ENCODE results near the gene GRK2.
A peak's percentile ranks its signal among the peaks of the same experiment; 100 is the strongest.

Gene GRK2

DNA sequence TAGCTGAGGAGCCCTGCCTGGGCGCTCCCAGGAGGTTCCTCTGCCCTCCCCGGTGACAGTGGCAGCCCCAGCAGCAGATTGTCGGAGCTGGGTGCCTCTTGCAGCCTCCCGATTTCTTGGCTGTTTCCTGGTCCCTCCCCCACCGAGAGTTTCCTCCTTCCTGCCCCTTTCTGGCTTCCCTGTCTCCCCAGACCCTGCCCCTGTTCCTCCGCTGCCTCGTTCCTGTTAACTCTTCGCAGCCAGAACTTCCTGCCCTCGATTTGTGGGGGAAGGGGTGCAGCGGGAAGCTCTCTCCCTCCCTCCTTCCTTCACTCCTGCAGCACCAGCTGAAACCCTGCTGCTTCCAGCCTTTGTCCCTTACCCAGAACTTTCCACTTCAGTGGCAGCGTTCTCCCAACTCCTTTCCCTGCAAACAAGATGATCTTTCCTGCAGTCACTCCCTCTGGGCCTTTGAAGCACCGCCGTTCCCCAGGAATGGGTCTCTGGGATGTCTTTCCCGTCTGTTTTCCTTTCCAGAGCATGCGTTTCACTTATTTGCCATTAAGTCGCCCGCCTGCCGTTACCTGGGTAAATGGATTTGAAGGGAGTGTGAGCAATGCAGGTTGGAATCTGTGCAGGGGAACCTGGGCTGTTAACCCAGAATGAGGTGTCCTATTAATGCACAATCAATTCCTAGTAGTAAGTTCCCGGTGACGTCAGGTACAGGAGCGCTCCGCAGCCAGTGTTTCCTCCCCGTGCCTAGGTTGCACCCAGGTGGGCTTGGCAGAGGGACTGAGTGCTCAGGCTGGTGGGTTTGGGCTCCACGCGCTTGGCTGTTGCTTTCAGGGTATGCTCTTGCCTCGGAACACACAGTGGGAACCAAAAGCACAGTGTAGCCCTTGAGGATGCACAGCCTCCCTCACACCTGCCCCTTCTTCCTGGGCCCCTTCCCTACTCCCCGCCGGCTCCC lies 4.3 kb downstream of the GRK2 start:
- no peak for DNase-seq (ENCODE audit: low read depth, low spot score)

DNA sequence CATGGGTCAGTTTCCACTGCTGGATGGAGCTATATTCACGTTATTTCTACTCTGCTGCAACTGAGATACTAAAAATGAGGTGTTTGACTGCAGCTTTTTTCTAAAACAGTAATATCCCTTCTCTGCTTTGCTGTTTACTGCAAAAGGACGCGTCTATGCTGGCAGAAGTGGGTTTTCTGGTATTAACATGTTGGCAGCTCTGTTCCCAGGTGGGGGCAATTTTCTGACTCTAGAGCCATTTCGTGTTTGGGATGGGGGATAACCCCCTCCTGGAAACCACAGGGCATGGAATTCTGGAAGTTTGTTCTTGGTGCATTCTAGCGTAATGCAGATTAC lies 4.9 kb downstream of the GRK2 start:
- no peak for DNase-seq (ENCODE audit: low read depth, low spot score)

DNA sequence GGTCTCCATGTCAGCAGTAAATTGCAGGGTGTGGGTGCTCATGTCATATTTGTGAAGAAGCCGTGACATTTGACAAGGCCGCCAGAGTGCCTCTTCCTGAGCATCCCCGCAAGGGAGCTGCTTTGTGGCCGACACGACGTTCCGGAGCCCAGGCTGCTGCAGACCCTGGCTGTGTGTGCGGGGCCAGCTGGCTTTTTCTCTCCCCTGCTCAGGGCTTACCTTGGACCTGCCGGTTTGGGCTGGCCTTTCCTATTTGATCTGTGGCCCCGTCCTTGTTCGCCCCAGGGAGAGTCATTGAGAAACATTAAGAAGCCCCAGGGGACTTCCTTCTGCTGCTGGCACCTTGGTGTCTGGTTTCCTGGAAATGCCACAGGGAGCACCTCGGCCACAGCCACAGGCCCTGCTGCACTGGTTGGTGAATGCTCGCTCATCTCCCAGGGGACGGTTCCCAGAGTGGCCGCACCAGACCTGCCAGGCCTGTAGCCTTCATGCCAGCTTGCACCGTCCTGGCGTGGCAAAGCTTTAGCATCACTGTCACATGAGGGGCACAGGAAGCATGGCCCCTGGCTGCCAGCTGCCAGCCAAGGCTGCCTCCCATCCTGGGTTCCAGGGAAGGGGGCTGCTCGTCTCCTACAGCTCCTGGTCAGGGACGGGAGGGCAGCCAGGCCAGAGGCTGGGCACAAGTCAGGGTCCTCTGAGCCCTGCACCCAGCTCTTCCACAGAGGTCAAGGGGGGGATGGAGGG lies 5.4 kb downstream of the GRK2 start:
- DNase-seq (ENCODE audit: low read depth, low spot score), result no peak

DNA sequence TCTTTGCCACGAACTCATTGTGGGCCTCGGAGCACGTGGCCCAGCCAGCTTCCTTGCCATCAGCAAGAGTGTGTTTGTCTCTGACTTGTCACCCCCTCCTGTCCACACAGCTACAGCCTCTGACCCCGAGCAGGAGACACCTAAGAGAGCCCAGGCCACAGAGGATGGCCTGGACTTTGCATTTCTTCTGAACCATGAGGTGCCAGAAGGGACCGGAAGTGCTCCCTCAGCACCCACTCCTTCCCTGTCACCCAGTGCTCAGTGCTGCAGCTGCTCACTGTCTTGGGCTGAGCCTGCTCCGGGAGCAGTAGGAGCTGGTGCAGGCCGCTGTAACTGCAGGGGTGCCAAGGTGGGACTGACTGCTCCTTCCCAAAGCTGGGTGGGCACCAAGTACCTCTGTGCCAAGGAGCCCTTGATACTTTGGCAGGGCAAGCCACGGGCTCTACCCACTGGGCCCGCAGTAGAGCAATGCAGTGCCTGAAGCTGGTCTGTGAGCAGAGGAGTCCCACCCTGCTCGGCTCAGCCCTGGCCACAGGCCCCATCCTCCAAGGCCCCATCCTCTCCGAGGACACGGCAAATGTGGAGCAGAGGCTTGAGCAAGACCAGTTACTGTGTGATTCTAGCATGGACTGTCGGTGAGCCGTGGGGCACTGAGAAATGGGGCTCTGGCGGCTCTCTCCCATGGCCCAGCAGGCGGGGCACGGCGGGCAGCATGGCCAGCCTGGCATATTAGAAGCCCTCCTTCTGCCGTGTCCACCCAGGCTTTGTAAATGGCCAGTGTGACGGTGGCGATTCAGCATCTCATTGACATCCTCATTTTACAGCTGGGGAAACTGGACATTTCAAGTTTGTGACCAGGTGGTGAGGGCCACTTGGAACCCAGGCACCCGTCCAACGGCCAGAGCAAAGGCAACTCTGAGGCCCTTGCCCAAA lies 6.3 kb downstream of the GRK2 start:
- DNase-seq (ENCODE audit: low read depth, low spot score), result no peak

DNA sequence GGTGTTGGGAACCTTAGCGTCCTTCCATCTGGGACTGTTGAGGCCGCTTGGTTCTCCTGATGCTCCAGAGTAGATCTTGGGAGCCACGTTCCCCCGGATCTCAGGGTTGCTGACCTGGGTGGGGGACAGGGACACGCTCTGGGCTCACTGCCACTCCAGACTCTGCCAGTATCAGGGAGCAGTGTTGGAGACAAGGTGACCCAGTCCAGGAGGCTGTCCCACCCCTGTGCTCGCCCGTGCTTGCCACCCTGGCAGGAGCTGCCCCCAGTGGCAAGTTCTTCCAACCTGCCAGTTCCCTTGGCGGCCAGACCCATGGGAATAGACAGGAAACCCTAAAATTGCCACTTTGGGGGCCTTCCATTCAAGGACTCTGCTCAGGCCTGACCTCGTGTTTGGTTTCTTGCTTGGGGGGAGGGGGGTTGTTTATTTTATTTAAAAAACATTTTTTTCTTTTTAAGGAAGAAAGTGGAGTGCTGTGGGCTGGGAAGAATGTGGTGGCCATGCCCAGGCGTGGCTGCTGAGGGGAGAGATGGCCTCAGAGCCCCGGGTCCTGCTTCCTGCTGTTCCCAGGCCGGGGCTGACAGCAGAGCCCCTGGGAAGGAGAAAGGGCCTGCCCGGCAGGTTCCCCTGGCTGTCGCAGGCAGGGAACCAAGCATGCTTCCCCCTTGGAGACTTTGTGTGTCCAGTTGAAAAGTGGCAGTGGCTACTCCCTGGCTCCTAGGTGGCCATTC lies 7.2 kb downstream of the GRK2 start:
- no peak for DNase-seq (ENCODE audit: low read depth, low spot score)

DNA sequence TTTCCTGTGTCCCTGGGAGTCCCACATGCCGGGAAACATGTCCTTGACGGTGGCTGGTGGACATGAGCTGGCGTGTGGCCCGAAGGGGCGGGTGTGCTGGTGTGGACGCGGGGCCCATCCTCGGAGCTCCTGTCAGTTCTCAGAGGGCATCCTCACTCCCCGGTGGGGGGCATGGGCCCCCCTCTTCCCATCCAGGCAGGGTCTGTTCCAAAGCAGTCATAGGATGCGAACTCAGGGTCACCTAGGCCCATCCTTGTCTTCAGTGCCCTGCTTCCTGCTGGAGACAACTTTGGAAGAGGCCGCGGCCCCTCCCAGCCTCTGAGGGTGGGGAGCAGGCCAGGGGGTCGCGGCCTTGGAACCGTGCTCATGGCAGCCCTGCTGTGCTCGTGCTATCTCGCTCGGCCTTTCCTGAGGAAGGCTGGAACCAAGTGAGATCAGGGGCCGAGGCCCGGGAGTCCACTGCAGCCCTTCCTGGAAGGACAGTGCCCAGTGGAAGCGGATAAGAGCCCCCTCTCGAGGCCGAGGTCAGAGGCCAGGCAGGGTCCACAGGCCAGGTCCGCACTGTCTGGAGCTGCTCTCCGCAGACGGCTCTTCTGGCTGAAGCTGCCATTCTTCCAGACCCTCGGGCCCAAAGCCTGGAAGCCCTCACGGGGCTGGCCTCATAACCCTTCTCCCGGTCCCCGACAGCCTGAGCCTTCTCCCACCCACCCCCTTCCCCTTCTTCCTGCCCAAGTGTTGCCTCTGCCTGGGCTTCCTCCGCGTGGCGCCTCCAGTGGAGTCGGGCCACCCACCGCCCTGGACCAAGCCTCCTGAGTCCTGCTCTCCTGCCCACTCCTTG lies 8.7 kb downstream of the GRK2 start:
- no peak for DNase-seq (ENCODE audit: low read depth, low spot score)

DNA sequence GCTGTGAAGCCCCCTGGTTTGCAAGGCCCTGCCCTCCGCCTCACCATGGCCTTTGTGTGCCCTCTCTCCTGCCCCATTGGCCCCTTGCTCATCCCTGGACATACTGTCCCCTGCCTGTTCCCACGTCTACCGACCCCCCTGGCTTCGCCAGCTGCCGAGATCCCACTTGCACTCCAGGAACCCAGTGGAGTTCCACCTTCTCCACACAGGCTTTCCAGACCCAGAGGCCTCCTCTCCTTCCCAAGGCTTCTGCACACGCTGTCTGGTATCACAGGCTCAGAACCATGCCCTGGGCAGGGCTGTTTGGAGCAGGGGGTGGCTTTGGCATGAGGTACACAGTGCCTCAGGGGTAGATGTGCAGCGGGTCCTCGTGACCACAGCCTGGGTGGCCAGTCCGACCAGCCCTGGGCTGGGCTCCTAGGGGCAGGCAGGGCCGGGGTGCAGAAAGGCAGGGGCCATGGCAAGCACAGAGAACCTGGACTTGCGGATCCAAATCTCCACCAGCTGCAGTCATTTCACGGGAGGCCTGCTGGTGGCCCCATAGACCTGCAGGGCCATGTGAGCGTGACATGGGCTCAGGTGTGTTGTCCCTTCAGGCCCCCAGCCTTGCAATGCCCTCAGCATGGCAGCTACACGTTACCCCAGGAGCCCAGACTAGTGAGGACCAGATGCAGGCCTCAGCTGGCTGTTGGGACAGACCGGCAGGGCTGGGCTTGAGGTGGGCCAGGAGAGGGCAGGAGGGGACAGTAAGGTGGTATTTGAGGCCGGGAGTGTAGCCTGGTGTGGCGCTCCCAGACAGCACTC lies 9.5 kb downstream of the GRK2 start:
- DNase-seq (ENCODE audit: low read depth, low spot score), result no peak

DNA sequence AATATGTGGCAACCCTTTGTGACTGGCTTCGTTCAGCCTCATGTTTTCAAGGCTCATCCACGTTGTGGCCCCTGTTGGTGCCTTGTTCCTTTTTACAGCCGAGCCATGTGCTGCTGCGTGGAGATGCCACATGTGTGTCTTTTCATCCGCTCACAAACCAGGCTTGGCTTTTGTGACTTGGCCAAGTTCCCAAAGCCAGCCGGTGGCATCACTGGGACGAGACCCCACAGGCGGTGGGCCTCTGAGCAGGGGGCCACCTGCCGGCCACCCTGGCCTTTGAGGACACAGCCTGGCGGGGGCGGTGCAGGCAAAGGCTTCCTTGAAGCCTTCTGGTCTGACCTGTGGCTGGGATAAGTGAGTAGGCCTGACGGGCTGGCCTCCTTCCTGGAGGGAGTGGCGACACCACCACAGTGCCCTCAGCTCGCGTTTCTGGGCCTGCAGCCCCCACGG lies 10.5 kb downstream of the GRK2 start:
- DNase-seq (ENCODE audit: low read depth, low spot score), result no peak

DNA sequence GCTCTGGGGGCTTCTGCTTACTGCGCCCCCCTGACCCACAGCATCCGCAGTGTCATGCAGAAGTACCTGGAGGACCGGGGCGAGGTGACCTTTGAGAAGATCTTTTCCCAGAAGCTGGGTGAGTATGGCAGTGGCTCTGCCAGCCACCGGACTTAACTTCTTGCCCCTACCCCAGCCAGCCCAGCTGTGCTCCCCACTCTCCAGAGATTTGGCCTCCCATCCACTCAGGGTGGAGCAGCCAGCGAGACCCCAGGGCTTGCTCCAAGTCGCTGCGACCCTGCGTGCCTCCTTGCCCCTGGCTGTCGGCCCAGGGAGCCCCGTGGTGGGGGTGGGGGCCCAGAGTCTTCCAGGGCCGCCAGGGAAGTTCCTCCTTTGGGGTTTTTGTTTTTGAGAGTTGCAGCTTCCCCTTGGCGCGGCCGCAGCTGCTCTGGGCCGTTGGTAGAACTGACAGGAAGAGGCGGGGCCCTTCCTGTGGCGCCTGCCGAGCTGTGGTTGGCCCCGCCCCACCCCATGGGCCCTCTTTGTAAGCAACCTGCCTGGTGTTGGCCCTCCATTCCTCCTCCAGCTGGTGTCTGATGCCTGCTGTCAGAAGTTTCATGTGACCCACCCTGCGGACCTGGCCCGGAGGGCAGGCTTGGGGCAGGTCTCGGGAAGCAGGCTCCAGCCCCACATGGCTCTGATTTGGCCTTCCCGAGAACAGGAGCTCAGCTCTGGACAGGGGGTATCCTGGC lies 11.1 kb downstream of the GRK2 start:
- DNase-seq (ENCODE audit: low read depth, low spot score), result peak; percentile 69

DNA sequence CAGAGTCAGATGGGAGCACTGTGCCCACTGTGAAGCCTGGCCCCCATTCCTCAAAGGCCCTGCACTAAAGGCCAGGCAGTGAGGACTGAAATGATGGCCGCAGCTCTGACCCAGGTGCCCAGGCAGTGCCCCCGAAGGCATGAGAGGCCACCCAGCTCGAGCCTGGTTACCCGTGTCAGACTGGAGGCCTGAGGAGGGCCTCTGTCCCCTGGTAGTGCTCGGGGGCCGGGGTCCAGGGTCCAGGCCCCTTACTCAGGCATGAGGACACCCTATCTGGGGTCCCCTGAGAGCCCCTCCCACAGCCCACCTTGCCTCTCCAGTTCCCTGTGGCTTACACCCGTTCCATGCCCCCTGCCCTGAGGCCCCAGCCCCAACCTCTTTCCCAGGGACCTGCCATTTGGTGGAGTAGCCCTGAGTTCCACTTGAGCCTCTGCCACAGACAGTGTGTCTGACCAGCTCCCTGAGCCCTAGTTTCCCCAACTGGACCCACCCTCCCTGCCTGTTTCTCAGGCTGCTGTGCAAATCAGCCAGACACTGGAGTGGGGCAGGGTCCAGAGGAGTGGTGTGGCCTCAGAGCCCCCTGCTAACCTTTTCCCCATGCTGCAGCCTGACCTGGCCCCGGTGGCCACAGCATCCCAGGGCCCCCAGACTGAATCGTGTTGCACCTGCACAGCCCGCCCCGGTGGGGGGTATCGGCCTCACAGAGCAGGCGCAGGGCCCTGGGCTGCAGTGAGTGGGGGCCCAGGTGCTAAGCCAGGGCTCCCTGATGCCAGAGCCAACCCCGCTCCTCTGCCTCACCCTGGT lies 12.1 kb downstream of the GRK2 start:
- no peak for DNase-seq (ENCODE audit: low read depth, low spot score)

DNA sequence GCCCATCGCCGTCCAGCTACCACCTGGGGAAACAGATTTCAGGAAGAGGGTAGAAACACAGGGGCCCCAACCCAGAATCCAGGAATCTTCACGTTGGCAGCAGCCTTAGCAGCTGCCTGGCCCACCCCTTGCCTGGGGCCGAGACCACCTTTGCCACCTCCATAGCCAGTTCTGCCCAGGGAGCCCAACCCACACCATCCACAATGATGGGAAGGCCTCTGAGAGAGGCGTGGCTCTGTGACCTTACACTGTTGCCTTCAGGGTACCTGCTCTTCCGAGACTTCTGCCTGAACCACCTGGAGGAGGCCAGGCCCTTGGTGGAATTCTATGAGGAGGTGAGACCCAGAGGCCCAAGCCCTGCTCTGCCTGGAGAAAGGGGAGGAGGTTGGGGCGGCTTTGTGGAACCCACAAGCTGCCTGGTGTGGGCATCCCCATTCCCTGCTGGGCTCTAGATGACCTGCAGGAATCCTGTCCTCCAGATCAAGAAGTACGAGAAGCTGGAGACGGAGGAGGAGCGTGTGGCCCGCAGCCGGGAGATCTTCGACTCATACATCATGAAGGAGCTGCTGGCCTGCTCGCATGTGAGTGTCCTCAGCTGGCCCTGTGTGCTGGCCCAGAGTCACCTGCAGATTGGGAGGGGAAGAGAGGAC lies 12.8 kb downstream of the GRK2 start:
- DNase-seq (ENCODE audit: low read depth, low spot score), result no peak

DNA sequence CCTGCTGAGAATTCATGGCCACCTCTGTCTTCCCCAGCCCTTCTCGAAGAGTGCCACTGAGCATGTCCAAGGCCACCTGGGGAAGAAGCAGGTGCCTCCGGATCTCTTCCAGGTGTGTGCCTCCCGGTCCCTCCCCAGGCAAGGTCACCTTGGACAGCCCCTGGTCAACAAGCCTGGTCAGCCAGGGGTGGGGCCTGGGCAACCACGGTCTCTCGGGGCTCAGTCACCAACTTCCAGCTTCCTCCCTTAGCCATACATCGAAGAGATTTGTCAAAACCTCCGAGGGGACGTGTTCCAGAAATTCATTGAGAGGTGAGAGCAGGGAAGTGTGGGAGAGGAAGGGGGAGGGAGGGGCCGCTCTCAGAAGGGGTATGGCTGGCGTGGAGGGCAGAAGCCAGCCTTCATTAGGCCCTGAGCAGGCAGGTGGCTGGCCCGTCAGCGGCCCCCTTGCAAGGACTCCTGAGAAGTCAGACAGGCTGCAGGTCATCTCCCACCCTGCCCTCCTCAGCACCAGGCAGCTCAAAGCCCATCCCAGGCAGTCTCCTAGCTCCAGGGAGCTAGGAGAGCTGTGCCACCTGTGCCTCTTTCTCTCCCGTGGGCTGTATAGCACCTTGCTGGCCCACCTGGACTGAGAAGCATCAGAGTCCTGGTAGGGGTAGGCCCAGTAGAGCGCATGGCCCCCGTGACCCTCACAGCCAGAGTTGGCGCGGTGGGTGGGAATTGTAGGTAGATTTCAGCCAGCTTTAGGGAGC lies 13.5 kb downstream of the GRK2 start:
- DNase-seq (ENCODE audit: low read depth, low spot score), result no peak

DNA sequence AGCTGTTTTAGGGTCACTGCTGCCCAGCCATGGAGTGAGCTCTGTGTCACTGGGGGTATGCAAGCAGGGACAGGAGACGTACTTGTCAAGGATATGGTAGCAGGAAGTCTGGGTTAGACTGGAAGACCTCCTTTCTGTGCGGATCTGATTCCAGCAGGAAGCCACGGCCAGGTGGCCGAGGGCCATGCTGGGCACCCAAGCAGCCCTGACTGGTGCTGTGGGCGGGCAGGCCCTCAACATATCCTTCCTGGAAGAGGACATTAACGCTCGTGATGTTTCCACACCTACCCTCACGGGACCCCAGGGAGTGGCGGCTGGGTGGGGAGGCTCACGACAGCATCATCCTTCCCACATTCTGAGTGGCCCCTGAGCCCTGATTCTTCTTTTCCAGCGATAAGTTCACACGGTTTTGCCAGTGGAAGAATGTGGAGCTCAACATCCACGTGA lies 14.1 kb downstream of the GRK2 start:
- DNase-seq (ENCODE audit: low read depth, low spot score), result no peak

DNA sequence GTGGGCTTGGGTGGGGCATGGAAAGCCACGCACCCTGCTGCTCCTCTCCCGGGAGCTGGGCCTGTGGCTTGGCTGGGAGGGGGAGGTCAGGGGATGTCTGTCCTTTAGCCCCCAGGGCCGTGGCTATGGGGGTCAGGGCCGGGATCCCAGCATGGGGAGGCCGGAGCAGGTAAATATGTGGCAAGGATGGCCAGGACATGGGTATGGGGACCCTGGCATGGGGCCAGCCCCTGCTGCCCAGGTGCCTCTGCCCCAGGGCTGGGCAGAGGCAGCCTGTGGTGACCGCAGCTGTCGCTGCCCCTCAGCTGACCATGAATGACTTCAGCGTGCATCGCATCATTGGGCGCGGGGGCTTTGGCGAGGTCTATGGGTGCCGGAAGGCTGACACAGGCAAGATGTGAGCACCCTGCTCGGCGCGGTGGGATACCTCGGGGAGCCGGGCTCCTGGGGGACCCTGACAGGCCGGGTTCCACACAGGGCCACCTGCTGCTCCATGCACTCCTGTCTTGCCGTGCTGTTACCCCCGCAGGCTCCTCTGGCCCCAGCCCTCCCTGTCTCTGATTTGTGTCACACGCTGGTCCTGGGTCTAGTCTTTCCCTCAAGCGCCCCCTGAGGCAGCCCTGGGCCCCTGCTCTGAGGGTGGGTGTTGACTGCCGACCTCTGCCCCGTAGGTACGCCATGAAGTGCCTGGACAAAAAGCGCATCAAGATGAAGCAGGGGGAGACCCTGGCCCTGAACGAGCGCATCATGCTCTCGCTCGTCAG lies 14.7 kb downstream of the GRK2 start:
- no peak for DNase-seq (ENCODE audit: low read depth, low spot score)

DNA sequence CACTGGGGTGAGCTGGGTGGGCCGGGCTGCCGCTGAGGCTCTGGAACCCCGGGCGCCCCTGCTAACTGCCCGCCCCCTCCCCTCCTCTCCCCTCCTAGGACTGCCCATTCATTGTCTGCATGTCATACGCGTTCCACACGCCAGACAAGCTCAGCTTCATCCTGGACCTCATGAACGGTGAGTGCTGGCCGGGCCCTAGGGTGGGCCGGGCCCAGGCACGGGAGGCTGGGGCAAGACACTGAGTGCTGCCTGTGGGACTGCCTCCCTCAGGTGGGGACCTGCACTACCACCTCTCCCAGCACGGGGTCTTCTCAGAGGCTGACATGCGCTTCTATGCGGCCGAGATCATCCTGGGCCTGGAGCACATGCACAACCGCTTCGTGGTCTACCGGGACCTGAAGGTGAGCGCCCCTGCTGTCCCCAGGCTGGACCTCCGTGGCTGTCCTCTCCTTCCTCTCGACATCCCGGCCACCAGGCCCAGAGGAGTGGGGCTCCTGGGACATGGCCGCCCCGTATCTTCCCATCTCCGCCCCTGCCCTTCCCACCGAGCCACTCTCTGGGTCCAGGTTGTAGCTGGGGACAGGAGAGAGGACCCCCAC lies 15.4 kb downstream of the GRK2 start:
- DNase-seq (ENCODE audit: low read depth, low spot score), result no peak
